HG03280 (cell line): ENCODE data around the gene ACAD10.
"Not testable (repeated sequence)": the region's sequence is repeated elsewhere in the genome, so short reads cannot be mapped to it uniquely, and the experiment has no call there.

Source experiments
- ATAC-seq: cut with Tn5 transposase; IDR thresholded peaks from one replicate; pipeline ENCODE4 v1.9.1; 2021; ENCODE audit warnings: mild to moderate bottlenecking, moderate library complexity; ENCODE audit not compliant: unreplicated experiment

The ACAD10 gene

GRCh38 chr12:111686574-111687105 lies 787 bp downstream of the ACAD10 start:
- ATAC-seq: no peak

- ATAC-seq: no peak
These were observed 1.4 kb downstream of the ACAD10 start for GRCh38 chr12:111687255-111687654.

GRCh38 chr12:111687952-111688351 lies 2.1 kb downstream of the ACAD10 start:
- no peak for ATAC-seq

GRCh38 chr12:111691262-111691661 lies 5.4 kb downstream of the ACAD10 start:
- ATAC-seq: no peak

- no peak for ATAC-seq
These were observed 6.8 kb downstream of the ACAD10 start for GRCh38 chr12:111692575-111693210.

GRCh38 chr12:111693818-111694217 lies 8.0 kb downstream of the ACAD10 start:
- no peak for ATAC-seq

- no peak for ATAC-seq
These were observed 14.1 kb downstream of the ACAD10 start for GRCh38 chr12:111699962-111700361.

- ATAC-seq: no peak
These were observed 19.8 kb downstream of the ACAD10 start for GRCh38 chr12:111705672-111706071.

- ATAC-seq: no peak
These were observed 20.3 kb downstream of the ACAD10 start for GRCh38 chr12:111706145-111706544.

GRCh38 chr12:111715279-111715678 lies 29.4 kb downstream of the ACAD10 start:
- ATAC-seq: no peak

- not testable (repeated sequence) for ATAC-seq
These were observed 33.5 kb downstream of the ACAD10 start for GRCh38 chr12:111719316-111719715.

GRCh38 chr12:111720457-111720856 lies 34.6 kb downstream of the ACAD10 start:
- ATAC-seq: no peak

GRCh38 chr12:111723646-111724360 lies 38.0 kb downstream of the ACAD10 start:
- not testable (repeated sequence) for ATAC-seq

- no peak for ATAC-seq
These were observed 42.9 kb downstream of the ACAD10 start for GRCh38 chr12:111728795-111729194.

GRCh38 chr12:111730420-111730819 lies 44.6 kb downstream of the ACAD10 start:
- no peak for ATAC-seq

GRCh38 chr12:111732786-111733185 lies 46.9 kb downstream of the ACAD10 start:
- ATAC-seq: no peak

- ATAC-seq: no peak
These were observed 47.6 kb downstream of the ACAD10 start for GRCh38 chr12:111733340-111733915.

GRCh38 chr12:111739524-111739923 lies 53.7 kb downstream of the ACAD10 start:
- ATAC-seq: not testable (repeated sequence)

- ATAC-seq: no peak
These were observed 55.5 kb downstream of the ACAD10 start for GRCh38 chr12:111741235-111741812.

GRCh38 chr12:111745211-111745610 lies 59.4 kb downstream of the ACAD10 start:
- no peak for ATAC-seq

- ATAC-seq: no peak
These were observed 61.5 kb downstream of the ACAD10 start for GRCh38 chr12:111747333-111747732.
